Endometrium (tissue), 2 donors: ENCODE results near the gene PTPN22.
A peak's percentile ranks its signal among the peaks of the same experiment; 100 is the strongest.

ENCODE experiments used
- FAIRE-seq: peaks from 2 replicates; lab custom pipeline; 2012; peaks lifted over from hg19 to GRCh38; lab: Jason Lieb, UNC
- donor health status: control.
- donor health status: control.

PTPN22 gene

GRCh38 chr1:113849072-113849471, 22.4 kb downstream of the PTPN22 start:
- no peak for FAIRE-seq

DNA sequence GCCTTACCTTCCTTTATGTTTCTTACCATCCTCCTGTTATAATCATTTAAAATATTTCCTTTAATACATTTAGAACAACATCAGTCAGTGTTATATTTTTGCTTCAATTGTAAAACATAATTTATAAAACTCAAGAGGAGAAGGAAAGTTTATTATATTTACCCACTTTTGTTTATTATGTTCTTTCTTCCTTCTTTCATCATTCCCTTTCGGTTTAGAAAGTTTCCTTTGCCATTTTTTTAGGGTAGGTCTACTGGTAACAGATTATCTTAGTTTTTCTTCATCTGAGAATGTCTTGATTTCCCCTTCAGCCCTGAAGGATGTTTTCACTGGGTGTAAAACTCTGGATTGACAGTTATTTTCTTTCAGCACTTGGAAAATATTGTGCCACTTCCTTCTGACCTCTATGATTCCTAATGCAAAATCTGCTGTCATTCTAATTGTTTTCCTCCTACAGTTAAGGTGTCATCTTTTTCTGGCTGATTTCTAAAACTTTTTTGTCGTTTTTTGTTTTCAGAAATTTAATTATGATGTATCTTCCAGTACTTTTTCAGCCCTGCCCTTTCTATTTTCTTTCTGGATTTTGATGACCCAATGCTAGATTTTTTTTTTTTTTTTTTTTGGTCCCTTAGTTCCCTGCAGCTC, 25.0 kb downstream of the PTPN22 start:
- no peak for FAIRE-seq

DNA sequence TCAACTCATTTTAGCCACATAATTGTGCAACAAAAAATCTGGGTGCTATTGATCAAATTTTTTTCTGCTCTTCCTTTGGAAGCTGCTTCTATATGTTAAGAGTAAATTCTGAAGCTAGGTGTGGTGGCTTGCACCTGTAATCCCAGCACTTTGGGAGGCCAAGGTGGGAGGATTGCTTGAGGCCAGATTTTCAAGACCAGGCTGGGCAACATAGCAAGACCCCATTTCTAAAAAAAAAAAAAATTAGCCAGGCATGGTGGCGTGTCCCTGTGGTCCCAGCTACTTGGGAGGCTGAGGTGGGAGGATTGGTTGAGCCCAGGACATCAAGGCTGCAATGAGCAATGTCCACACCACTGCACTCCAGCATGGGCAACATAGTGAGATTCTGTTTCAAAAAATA, 35.0 kb downstream of the PTPN22 start:
- no peak for FAIRE-seq

- FAIRE-seq: peak; percentile 96
Measured at GRCh38 chr1:113835686-113836290, 35.7 kb downstream of the PTPN22 start.

- no peak for FAIRE-seq
Measured at GRCh38 chr1:113834716-113835115, 36.8 kb downstream of the PTPN22 start.

- FAIRE-seq: no peak
Measured at GRCh38 chr1:113830039-113830438, 41.5 kb downstream of the PTPN22 start.

DNA sequence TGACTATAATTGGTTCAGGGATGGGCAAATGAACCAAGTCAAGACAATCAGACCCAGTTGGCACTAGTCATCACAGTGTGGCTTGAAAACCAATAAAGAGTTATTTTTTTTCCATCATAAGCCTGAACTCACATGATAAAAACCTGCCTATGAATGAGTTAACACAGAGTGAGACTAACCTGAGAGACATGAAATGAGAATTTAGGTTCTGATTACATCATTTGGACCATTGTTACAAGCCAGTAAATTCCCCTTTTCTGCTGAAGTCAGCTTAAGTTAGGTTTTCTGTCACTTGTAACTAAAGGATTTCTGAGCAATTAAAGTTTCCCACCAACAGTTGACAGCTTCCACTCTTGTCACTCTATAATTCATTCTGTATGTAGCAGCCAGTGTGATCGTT, 49.6 kb downstream of the PTPN22 start:
- FAIRE-seq: no peak

GRCh38 chr1:113818578-113818977, 52.9 kb downstream of the PTPN22 start:
- FAIRE-seq: no peak

DNA sequence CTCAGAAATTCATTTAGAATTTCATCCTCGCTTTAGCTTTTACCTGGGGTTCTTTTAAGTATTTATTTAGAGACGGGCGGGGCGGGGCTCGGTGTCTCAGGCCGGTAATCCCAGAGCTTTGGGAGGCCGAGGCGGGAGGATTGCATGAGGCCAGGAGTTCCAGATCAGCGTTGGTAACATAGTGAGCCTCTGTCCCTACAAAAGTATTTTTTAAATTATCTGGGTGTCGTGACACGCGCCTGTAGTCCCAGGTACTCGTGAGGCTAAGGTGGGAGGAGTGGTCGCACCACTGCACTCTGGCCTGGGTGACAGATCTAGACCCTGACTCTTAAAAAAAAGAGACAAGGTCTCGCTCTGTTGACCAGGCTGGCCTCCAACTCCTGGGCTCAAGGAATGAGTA, 58.3 kb downstream of the PTPN22 start:
- no peak for FAIRE-seq

- FAIRE-seq: no peak
Measured at GRCh38 chr1:113812661-113813135, 58.8 kb downstream of the PTPN22 start.

- FAIRE-seq: peak; percentile 94
Measured at GRCh38 chr1:113811888-113812660, 59.4 kb downstream of the PTPN22 start, which contains the start of gene RSBN1. RSBN1 (minus strand) TSS chr1:113812476; CDS start chr1:113812412, 64 bp downstream.

GRCh38 chr1:113811156-113811887, 60.2 kb downstream of the PTPN22 start:
- FAIRE-seq: no peak

DNA sequence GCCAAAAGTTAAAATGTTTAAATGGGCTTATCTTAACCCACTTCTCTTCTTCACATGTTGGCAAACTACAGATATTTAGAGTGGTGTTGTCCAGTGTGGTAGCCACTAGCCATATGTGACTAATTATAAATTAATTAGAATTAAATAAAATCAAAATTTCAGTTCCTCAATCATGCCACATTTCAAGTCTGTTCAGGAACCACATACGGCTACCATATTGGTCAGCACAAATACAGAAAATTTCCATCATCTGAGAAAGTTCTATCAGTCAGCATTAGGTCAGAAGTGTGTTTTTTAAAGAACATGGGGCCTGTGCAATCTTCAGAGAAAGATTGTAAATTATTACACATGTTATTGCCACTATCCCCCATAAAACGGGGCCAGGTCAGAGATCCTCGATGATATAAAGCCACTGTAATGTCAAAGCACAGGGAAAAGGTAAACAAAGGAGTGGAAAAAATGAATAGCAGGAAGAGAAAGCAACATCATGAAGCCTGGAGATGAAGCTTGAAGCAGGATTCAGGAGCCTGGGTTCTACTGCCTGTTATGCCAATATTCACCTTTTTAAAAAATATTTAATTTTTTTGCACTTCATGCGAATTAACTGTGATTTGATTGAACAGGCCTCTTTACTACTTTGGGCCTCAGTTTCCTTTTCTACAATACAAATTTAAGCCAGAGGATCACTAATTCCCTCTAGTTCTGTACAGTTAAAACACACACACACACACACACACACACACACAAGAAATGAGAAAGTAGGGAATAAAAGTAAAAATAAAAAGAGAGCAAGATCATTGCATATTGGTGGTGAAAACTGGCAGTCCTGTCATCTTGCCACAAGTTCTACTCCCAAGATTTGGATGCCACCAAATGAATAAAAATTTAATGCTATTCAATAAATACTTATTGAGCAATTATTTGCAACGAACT, 61.6 kb downstream of the PTPN22 start:
- no peak for FAIRE-seq

DNA sequence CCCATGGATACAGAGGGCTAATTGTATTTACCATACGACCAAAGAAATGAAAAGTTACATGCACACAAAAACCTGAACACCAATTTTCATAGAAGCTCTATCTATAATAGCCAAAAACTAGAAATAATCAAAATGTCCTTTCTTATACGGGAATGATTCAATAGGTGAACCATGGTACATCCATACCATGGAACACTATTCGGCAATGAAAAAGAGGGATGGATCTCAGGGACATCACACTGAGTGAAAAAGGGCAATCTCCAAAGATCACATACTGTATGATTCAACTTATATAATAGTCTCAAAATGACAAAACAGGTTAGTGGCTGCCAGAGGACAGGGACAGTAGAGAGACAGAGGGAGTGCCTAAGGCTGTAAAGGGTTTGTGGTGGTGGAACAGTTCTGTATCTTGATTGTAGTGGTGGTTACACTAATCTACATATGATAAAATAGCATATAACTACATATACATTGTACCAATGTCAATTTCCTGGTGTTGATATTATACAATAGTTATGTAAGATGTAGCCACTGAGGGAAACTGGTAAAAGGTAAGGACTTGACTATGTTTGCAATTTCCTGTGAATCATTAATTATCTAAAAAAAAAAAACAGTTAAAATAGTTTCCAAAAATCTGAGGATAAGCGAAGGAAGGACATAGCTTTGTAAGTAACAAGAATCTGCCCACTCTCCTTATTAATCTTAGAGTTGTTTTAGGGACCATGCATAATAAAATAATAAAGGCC, 62.9 kb downstream of the PTPN22 start:
- FAIRE-seq: no peak

DNA sequence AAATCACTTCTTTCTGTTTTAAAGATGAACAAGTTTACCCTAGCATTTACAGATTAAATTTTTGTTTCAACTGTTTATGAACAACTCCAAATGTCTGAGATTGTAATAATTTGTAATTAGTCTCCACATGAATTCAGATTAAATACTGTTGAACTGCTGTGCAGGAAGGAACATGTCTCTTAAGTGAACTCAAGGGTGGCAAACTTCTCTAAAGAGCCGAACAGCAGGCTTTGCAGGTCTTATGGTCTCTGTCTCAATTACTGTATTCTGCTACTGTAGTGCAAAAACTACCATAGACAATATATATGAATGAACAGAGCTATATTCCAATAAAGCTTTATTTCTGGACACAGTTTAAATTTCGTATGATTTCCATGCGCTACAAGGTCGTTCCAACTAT, 65.9 kb downstream of the PTPN22 start:
- no peak for FAIRE-seq

DNA sequence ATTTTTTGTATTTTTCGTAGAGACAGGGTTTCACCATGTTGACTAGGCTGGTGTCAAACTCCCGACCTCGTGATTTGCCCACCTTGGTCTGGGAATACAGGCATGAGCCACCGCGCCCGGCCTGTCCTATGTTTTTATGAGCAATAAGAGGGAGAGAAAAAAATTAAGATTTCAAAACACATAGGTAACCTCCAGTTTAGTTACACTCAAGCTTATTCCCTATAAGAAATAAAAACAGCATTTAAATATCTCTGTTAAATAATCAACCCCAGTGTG, 66.3 kb downstream of the PTPN22 start:
- no peak for FAIRE-seq

DNA sequence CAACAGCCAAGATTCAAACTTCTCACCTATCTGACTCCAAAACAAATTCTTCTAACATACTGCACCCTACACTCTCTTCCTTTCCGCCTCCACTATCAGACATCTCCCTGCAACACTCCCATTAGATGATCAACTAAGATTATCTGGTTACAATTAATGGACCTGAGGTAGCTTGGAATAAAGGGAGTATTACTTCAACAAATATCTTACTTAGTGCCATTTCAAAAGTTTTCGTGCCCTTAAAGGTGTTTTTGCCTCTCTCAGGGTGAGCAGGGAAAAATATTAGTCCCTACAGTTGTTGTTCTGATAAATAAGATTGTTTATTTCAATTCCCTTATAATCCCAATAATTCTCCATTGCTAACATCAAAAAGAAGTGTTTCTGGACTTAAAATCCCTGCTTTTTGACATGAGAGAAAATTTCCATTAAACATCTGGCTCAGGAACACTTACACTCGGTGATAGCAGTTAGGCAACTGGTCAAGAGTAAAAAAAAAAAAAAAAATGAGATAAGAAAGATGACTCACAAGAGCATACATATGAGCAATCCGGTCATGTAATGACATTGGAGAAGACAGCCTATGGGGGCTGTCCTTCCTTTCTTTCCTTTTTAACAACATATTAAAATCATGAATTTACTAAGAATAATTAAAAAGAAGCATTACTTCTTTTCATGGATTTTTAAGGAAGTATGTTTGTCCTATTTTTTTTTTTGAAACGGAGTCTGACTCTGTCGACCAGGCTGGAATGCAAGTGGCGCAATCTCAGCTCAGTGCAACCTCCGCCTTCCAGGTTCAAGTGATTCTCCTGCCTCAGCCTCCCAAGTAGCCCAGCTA, 66.9 kb downstream of the PTPN22 start:
- FAIRE-seq: no peak

DNA sequence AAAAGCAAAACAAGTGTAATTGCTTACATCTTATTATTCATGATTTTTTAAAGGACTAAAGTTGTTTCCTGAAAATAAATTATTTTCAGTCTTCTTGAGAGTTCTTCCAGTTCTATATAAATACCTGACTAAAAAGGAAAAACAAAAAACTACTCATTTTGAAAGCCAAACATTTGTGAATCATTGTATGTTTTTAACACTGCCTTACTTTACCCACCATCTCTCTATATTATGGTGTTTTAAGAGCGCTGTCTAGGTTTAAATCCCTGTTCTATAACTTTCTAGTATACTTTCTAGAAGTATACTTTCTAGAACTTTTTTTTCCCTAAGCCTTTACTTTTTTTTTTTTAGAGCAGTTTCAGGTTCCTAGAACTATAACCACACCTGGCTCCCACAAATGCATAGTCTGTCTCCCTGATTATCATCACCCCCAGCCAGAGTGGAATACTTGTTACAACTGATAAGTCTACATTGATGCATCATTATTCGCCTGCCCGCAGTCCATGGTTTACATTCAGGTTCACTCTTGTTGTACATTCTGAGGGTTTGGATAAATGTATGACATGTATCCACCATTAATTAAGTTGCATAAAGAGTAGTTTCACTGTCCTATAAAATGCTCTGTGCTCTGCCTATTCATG, 69.0 kb downstream of the PTPN22 start:
- FAIRE-seq: no peak

GRCh38 chr1:113800487-113800886, 71.0 kb downstream of the PTPN22 start:
- FAIRE-seq: no peak
